ENCODE data around the gene MYL12B.
"Not testable (repeated sequence)": the region's sequence is repeated elsewhere in the genome, so short reads cannot be mapped to it uniquely, and the experiment has no call there.

The MYL12B gene

GRCh38 chr18:3305354-3305762, 43.4 kb downstream of the MYL12B start:
- no peak for DNase-seq

- no peak for DNase-seq
Observed at GRCh38 chr18:3305933-3306332, 44.0 kb downstream of the MYL12B start.

- no peak for DNase-seq
Observed at GRCh38 chr18:3306391-3306790, 44.5 kb downstream of the MYL12B start.

- DNase-seq: no peak
Observed at GRCh38 chr18:3313685-3314084, 51.8 kb downstream of the MYL12B start.

- DNase-seq: not testable (repeated sequence)
Observed at GRCh38 chr18:3315344-3315743, 53.4 kb downstream of the MYL12B start.

- no peak for DNase-seq
Observed at GRCh38 chr18:3319399-3319798, 57.5 kb downstream of the MYL12B start.

GRCh38 chr18:3319894-3320454, 58.0 kb downstream of the MYL12B start:
- no peak for DNase-seq

- no peak for DNase-seq
Observed at GRCh38 chr18:3321133-3321812, 59.3 kb downstream of the MYL12B start.

- no peak for DNase-seq
Observed at GRCh38 chr18:3323900-3324299, 62.0 kb downstream of the MYL12B start.
